HG03139 (cell line): ENCODE data around the gene HOXC12.
A peak's percentile ranks its signal among the peaks of the same experiment; 100 is the strongest.

ENCODE experiments used
- ATAC-seq: cut with Tn5 transposase; IDR thresholded peaks from one replicate; pipeline ENCODE4 v1.9.1; 2021; ENCODE audit not compliant: unreplicated experiment

HOXC12 gene

GRCh38 chr12:53982648-53983567, 28.2 kb downstream of the HOXC12 start:
- no peak for ATAC-seq

GRCh38 chr12:53983568-53983949, 28.9 kb downstream of the HOXC12 start:
- no peak for ATAC-seq

GRCh38 chr12:53983950-53984572, 29.4 kb downstream of the HOXC12 start:
- ATAC-seq, result no peak

- ATAC-seq, result peak; percentile 53
These were observed 30.4 kb downstream of the HOXC12 start, which contains the start of gene HOXC10 for GRCh38 chr12:53984901-53985691. Gene HOXC10 (plus strand): TSS chr12:53985146. CDS start chr12:53985260, 114 bp downstream.

GRCh38 chr12:53985692-53985993, 30.9 kb downstream of the HOXC12 start:
- ATAC-seq, result no peak

GRCh38 chr12:53985994-53986685, 31.4 kb downstream of the HOXC12 start:
- no peak for ATAC-seq

GRCh38 chr12:53986686-53987483, 32.2 kb downstream of the HOXC12 start:
- ATAC-seq, result no peak

GRCh38 chr12:53987787-53988230, 33.1 kb downstream of the HOXC12 start:
- no peak for ATAC-seq

- ATAC-seq, result no peak
These were observed 34.0 kb downstream of the HOXC12 start for GRCh38 chr12:53988541-53989226.

GRCh38 chr12:53989227-53990113, 34.8 kb downstream of the HOXC12 start:
- no peak for ATAC-seq

GRCh38 chr12:53990311-53991076, 35.8 kb downstream of the HOXC12 start:
- ATAC-seq, result no peak

- ATAC-seq, result no peak
These were observed 36.4 kb downstream of the HOXC12 start for GRCh38 chr12:53991077-53991460.

- no peak for ATAC-seq
These were observed 37.7 kb downstream of the HOXC12 start for GRCh38 chr12:53992377-53992889.

GRCh38 chr12:53993162-53994008, 38.7 kb downstream of the HOXC12 start:
- ATAC-seq, result no peak

GRCh38 chr12:53994009-53994263, 39.2 kb downstream of the HOXC12 start:
- no peak for ATAC-seq

- no peak for ATAC-seq
These were observed 39.7 kb downstream of the HOXC12 start for GRCh38 chr12:53994264-53995001.
